H1 (cell line): ENCODE measurements around the gene SLCO2A1. TPM values are rescaled to one million over a fixed set of nuclear protein-coding genes. Genes with fewer than 3 reads are reported as not detected.

Experiments used
- CTCF ChIA-PET: fragments of 300-600 bp; sonication (Branson Sonifier 250); formaldehyde crosslinking; loops from one replicate; lab custom pipeline; 2021; ENCODE audit not compliant: partially characterized antibody; lab: Charles Lee
- POLR2A ChIA-PET: fragments of 300-600 bp; sonication (Branson Sonifier 250); formaldehyde crosslinking; loops from one replicate; lab custom pipeline; 2021; ENCODE audit warnings: inconsistent platforms; ENCODE audit not compliant: partially characterized antibody; lab: Charles Lee
- DNase-seq, 2 experiments: peaks; one replicate each; pipeline versions ENCODE4 v3.0.0 to v3.0.0-alpha.2; 2010 to 2022; ENCODE audit warnings: low spot score in 2 of 2, low read depth in 1 of 2, mixed read lengths in 1 of 2
- FAIRE-seq: peaks from 2 replicates; lab custom pipeline; 2011; peaks lifted over from hg19 to GRCh38; lab: Jason Lieb, UNC
- H2AFZ ChIP-seq: 2 replicates; pipeline ENCODE4 v1.8.1; 2012; ENCODE audit warnings: low read length, inconsistent platforms
- H2AK5ac ChIP-seq: 2 replicates; pipeline ENCODE4 v1.6.1; 2013; ENCODE audit warnings: low read depth, low read length
- H2BK120ac ChIP-seq: replicated peaks from 2 replicates; pipeline ENCODE3; 2013; ENCODE audit warnings: low read depth, low read length, inconsistent platforms
- H2BK12ac ChIP-seq: 2 replicates; pipeline ENCODE4 v1.6.1; 2013; ENCODE audit warnings: low read depth, low read length
- H2BK15ac ChIP-seq: 2 replicates; pipeline ENCODE4 v1.6.1; 2013; ENCODE audit warnings: low read length
- H2BK20ac ChIP-seq: 2 replicates; pipeline ENCODE4 v1.6.1; 2013; ENCODE audit warnings: low read length
- H2BK5ac ChIP-seq: 2 replicates; pipeline ENCODE4 v1.6.1; 2013; ENCODE audit warnings: low read depth, low read length
- H3K14ac ChIP-seq: 2 replicates; pipeline ENCODE4 v1.6.1; 2013; ENCODE audit warnings: inconsistent platforms; ENCODE audit not compliant: insufficient read length
- H3K18ac ChIP-seq: 2 replicates; pipeline ENCODE4 v1.6.1; 2013; ENCODE audit warnings: low read length; ENCODE audit errors: extremely low read depth
- H3K23ac ChIP-seq: 2 replicates; pipeline ENCODE4 v1.6.1; 2013; ENCODE audit warnings: inconsistent platforms; ENCODE audit not compliant: insufficient read length
- H3K23me2 ChIP-seq: 2 replicates; pipeline ENCODE4 v1.6.1; 2013; ENCODE audit warnings: low read depth, low read length
- H3K27ac ChIP-seq: 2 replicates; pipeline ENCODE4 v1.6.1; 2011; ENCODE audit warnings: low read depth, low read length, inconsistent platforms
- H3K27me3 ChIP-seq, 4 experiments: replicated peaks in 1 of 4; 1 replicate in 1 of 4; 2 replicates in 3 of 4; pipeline versions ENCODE4 v1.6.1 to v1.8.1; 2011 to 2013; ENCODE audit warnings: low read length in 3 of 4, mild to moderate bottlenecking in 3 of 4, inconsistent platforms in 2 of 4, mixed read lengths in 2 of 4, moderate library complexity in 1 of 4; ENCODE audit not compliant: control insufficient read depth in 3 of 4, insufficient read depth in 3 of 4; ENCODE audit errors: extremely low read depth in 1 of 4
- H3K36me3 ChIP-seq, 4 experiments: 2 replicates each; pipeline versions ENCODE4 v1.6.1 to v1.8.1; 2011 to 2013; ENCODE audit warnings: mild to moderate bottlenecking in 4 of 4, low read length in 3 of 4, moderate library complexity in 2 of 4, control low read depth in 1 of 4, inconsistent platforms in 1 of 4; ENCODE audit not compliant: insufficient read depth in 4 of 4, control insufficient read depth in 2 of 4
- H3K4ac ChIP-seq: replicated peaks from 2 replicates; pipeline ENCODE3; 2013; ENCODE audit warnings: low read length, low read depth, mixed read lengths, inconsistent platforms; ENCODE audit not compliant: insufficient read length
- H3K4me1 ChIP-seq, 4 experiments: replicated peaks in 1 of 4; 1 replicate in 1 of 4; 2 replicates in 3 of 4; pipeline versions ENCODE4 v1.6.1 to v1.8.1; 2011 to 2013; ENCODE audit warnings: low read length in 3 of 4, inconsistent platforms in 2 of 4, mixed read lengths in 1 of 4; ENCODE audit not compliant: insufficient read depth in 4 of 4, control insufficient read depth in 3 of 4
- H3K4me2 ChIP-seq, 2 experiments: 2 replicates each; pipeline versions ENCODE4 v1.6.1 to v1.8.1; 2011 to 2013; ENCODE audit warnings: low read depth in 2 of 2, low read length in 2 of 2, control low read depth in 1 of 2, inconsistent platforms in 1 of 2, mild to moderate bottlenecking in 1 of 2; ENCODE audit not compliant: insufficient read depth in 1 of 2
- H3K4me3 ChIP-seq, 4 experiments: fragments of 200-600, 300-600 bp in 1 of 4; sonication (generic), shearing (Covaris generic), sonication (Bioruptor Twin) in 1 of 4; 2 replicates each; pipeline versions ENCODE4 v1.5.1 to v1.8.1; 2011 to 2016; ENCODE audit warnings: low read length in 4 of 4, low read depth in 3 of 4, control low read depth in 2 of 4, inconsistent platforms in 2 of 4, mild to moderate bottlenecking in 2 of 4, mixed read lengths in 1 of 4, moderate library complexity in 1 of 4; ENCODE audit not compliant: insufficient read depth in 2 of 4; ENCODE audit errors: extremely low read depth in 1 of 4
- H3K56ac ChIP-seq: replicated peaks from 2 replicates; pipeline ENCODE3; 2013; ENCODE audit warnings: low read depth, mild to moderate bottlenecking, mixed read lengths, low read length, inconsistent platforms; ENCODE audit not compliant: insufficient read length
- H3K79me1 ChIP-seq: 2 replicates; pipeline ENCODE4 v1.6.1; 2013; ENCODE audit warnings: low read depth, low read length, control low read depth
- H3K79me2 ChIP-seq, 2 experiments: 2 replicates each; pipeline versions ENCODE4 v1.6.1 to v1.8.1; 2012 to 2013; ENCODE audit warnings: low read length in 2 of 2, mild to moderate bottlenecking in 2 of 2, inconsistent platforms in 1 of 2; ENCODE audit not compliant: insufficient read depth in 2 of 2, control insufficient read depth in 1 of 2
- H3K9ac ChIP-seq, 4 experiments: replicated peaks in 1 of 4; 1 replicate in 1 of 4; 2 replicates in 3 of 4; pipeline versions ENCODE4 v1.6.1 to v1.8.1; 2011 to 2013; ENCODE audit warnings: low read depth in 3 of 4, low read length in 3 of 4, control low read depth in 2 of 4, mild to moderate bottlenecking in 2 of 4, moderate library complexity in 2 of 4, inconsistent platforms in 1 of 4; ENCODE audit errors: extremely low read depth in 1 of 4
- H3K9me3 ChIP-seq, 2 experiments: 2 replicates each; pipeline versions ENCODE4 v1.6.1 to v1.8.1; 2012 to 2013; ENCODE audit warnings: mild to moderate bottlenecking in 2 of 2, moderate library complexity in 2 of 2, control low read depth in 1 of 2, inconsistent platforms in 1 of 2, low read depth in 1 of 2, low read length in 1 of 2, mixed read lengths in 1 of 2; ENCODE audit not compliant: insufficient read depth in 2 of 2
- H4K20me1 ChIP-seq, 2 experiments: replicated peaks in 1 of 2; 2 replicates each; pipeline versions ENCODE3 to v1.8.1; 2011 to 2013; ENCODE audit warnings: inconsistent platforms in 2 of 2, low read length in 2 of 2, mild to moderate bottlenecking in 1 of 2; ENCODE audit not compliant: insufficient read depth in 2 of 2, control insufficient read depth in 1 of 2
- H4K5ac ChIP-seq: 2 replicates; pipeline ENCODE4 v1.6.1; 2013; ENCODE audit warnings: low read length, low read depth, mixed read lengths, inconsistent platforms; ENCODE audit not compliant: insufficient read length
- H4K8ac ChIP-seq: 2 replicates; pipeline ENCODE4 v1.8.0; 2013; ENCODE audit warnings: mild to moderate bottlenecking, moderate library complexity, low read length, inconsistent platforms; ENCODE audit not compliant: insufficient read depth; ENCODE audit errors: extremely low read depth
- H4K91ac ChIP-seq: replicated peaks from 2 replicates; pipeline ENCODE3; 2013; ENCODE audit warnings: low read length, mixed read lengths, inconsistent platforms; ENCODE audit not compliant: insufficient read length
- CTBP2 ChIP-seq: IDR thresholded peaks from 2 replicates; pipeline ENCODE4 v1.7.0; 2011; ENCODE audit warnings: borderline replicate concordance, mild to moderate bottlenecking, moderate library complexity, mixed read lengths, low read length; ENCODE audit not compliant: insufficient read depth, insufficient read length
- EP300 ChIP-seq, 2 experiments: IDR thresholded peaks; 1 replicate in 1 of 2; 2 replicates in 1 of 2; pipeline ENCODE4 v1.6.1; 2011 to 2012; ENCODE audit warnings: low read depth in 2 of 2, low read length in 2 of 2, mild to moderate bottlenecking in 2 of 2, borderline replicate concordance in 1 of 2, inconsistent platforms in 1 of 2, moderate library complexity in 1 of 2
- RAD21 ChIP-seq, 2 experiments: IDR thresholded peaks in 1 of 2; conservative IDR thresholded peaks in 1 of 2; 2 replicates each; pipeline ENCODE4 v1.6.1; 2011; ENCODE audit warnings: low read depth in 2 of 2, low read length in 2 of 2, improper control_type of control experiment in 1 of 2, inconsistent platforms in 1 of 2, mild to moderate bottlenecking in 1 of 2, moderate library complexity in 1 of 2
- WGBS, 2 experiments: shearing (Covaris generic) in 1 of 2; methylation state at CpG; one replicate each; pipeline versions ENCODE4 v1.1.6 to v1.1.7; 2013 to 2015; ENCODE audit warnings: low lambda C conversion rate in 2 of 2, mixed read lengths in 2 of 2, inconsistent platforms in 1 of 2, low coverage in 1 of 2, missing lambda C conversion rate in 1 of 2; ENCODE audit not compliant: insufficient replicate concordance in 2 of 2, insufficient coverage in 1 of 2, insufficient read length in 1 of 2; ENCODE audit errors: extremely low coverage in 1 of 2, missing lambda C conversion rate in 1 of 2; 5-methylcytosine and 5-hydroxymethylcytosine counted together
- polyA plus RNA-seq, 7 experiments: library from polyadenylated mRNA; depleted of rRNA in 3 of 7; stranded (reverse) in 5 of 7; unstranded in 2 of 7; fragments of >200 nt in 5 of 7; fragments of 200-250 nt in 2 of 7; gene quantifications; 1 replicate in 5 of 7; 2 replicates in 1 of 7; 4 replicates in 1 of 7; pipeline versions ENCODE4 v1.2.1 to v1.2.3, GENCODE V29; 2011 to 2013; ENCODE audit warnings: missing spikeins in 2 of 7, mixed read lengths in 2 of 7
- total RNA-seq: library from RNA; stranded (reverse); fragmentation: NEBNext Ultra II Directional; extraction: Animal tissue kit (Norgen Biotek cat#: 25700); gene quantifications from 2 replicates; pipeline ENCODE4 v1.2.1, GENCODE V29; 2021
- TF ChIP-seq, protein P1 (sequence below): IDR thresholded peaks from 2 replicates; pipeline ENCODE4 v1.6.1; 2012; ENCODE audit warnings: low read length, inconsistent platforms

Gene SLCO2A1
- total and polyA plus RNA-seq, 2 of the 8 experiments (the other 6 are each of a cell fraction or from before 2014, with no cell fraction given) = 1.1 to 2.3 TPM

DNA sequence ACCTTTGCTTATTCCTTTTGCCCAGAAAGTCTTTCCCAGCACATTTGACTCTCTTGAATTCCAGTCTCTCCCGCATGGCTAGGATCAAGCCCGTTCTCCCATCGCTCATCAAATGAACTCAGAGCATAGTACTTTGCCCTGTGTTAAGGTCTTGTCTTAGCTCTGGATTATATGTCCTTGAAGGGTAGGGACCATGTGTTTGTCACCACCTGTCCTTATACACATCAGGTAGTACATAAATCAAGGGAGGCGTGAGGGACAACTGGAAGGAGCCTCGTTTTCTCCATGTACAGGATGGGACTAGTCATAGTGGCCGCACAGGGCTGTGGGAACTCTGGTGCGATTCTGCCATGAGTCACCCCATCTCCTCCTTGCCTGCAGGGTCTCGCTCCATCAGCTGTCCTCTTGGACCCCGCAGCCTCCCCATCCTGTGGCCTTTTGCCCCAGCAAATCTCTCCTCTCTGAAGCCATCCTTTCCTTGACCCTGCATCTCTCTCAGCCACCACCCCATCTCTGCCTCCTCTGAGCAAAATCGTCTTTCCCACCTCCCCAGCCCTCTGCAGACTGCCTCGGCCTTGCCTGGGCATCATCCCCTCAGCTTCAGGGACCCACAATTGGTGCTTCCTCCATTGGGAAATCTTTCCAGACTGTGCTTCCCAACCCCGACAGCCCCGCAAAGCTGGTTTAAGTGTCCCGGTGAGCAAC is 100.7 kb downstream of the SLCO2A1 start:
- TF ChIP-seq, protein P1, sequence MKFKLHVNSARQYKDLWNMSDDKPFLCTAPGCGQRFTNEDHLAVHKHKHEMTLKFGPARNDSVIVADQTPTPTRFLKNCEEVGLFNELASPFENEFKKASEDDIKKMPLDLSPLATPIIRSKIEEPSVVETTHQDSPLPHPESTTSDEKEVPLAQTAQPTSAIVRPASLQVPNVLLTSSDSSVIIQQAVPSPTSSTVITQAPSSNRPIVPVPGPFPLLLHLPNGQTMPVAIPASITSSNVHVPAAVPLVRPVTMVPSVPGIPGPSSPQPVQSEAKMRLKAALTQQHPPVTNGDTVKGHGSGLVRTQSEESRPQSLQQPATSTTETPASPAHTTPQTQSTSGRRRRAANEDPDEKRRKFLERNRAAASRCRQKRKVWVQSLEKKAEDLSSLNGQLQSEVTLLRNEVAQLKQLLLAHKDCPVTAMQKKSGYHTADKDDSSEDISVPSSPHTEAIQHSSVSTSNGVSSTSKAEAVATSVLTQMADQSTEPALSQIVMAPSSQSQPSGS = no peak
- no peak for TF ChIP-seq CTBP2
- no peak for TF ChIP-seq RAD21 (IDR thresholded peaks at IDR 0.05 in 1 of 2, conservative IDR thresholded peaks at IDR 0.05 in 1 of 2; ENCODE audit: low read depth in 2 of 2, low read length in 2 of 2)
- no peak for TF ChIP-seq EP300 (IDR thresholded peaks at IDR 0.05; ENCODE audit: borderline replicate concordance in 1 of 2, low read depth in 2 of 2, low read length in 2 of 2)
- DNase-seq (peak in 1 of 2 experiments; percentile 32), FAIRE-seq (no peak)
- Histone ChIP-seq H2BK15ac (no peak overlapping the region), H3K4ac (no peak overlapping the region), H3K27me3 (peaks cover 0 to 21% (median 16%) of the 10 kb centered on the region in 4 experiments; a peak in 5 of 7 replicates), H2BK5ac (no peak overlapping the region), H3K4me2 (no peak overlapping the region), H3K9ac (no peak overlapping the region), H4K8ac (no peak overlapping the region), H2AFZ (no peak overlapping the region), H3K56ac (no peak overlapping the region), H3K79me1 (no peaks in the 10 kb centered on the region), H3K4me3 (no peak overlapping the region), H4K5ac (no peak overlapping the region), H3K4me1 (peaks cover 0 to 9% (median 4%) of the 10 kb centered on the region in 4 experiments; a peak in 5 of 7 replicates), H2BK20ac (no peak overlapping the region), H4K20me1 (no peaks in the 10 kb centered on the region), H3K18ac (no peak overlapping the region), H3K23ac (no peak overlapping the region), H3K9me3 (no peaks in the 10 kb centered on the region), H3K36me3 (no peaks in the 10 kb centered on the region), H3K27ac (no peak overlapping the region), H3K79me2 (no peaks in the 10 kb centered on the region), H3K14ac (no peak overlapping the region), H2AK5ac (no peak overlapping the region), H4K91ac (no peak overlapping the region), H2BK12ac (0 out of 2 replicates have a peak overlapping the region, but pooled peaks have one; percentile 31), H3K23me2 (peaks cover 6% of the 10 kb centered on the region), H2BK120ac (no peak overlapping the region)
- ChIA-PET POLR2A (interaction anchor here (0.7 kb wide), 1 partner anchor 278 kb away, joined by 3 read pairs; no protein-coding TSS in a partner anchor), CTCF (interaction anchor here (0.6 to 5.1 kb wide), 34 partner anchors 9 to 555 kb away, joined by 3 to 38 read pairs (median 4); no protein-coding TSS in a partner anchor)
- 93% methylated on average over 11 of the region's 14 CpGs; no CpG with 5 or more reads in 1 of the 2 experiments for WGBS, 2 experiments
